K562 (cell line): ENCODE measurements around the gene SYK. TPM values are rescaled to one million over a fixed set of nuclear protein-coding genes. Genes with fewer than 3 reads are reported as not detected.

Experiments used
- BCOR ChIP-seq: fragments of 450-650 bp; IDR thresholded peaks from 2 replicates; pipeline ENCODE4 v1.6.1; 2016
- CAMTA2 ChIP-seq: fragments of 250-450 bp; sonication (Bioruptor Pico); conservative IDR thresholded peaks from 2 replicates; pipeline ENCODE4 v1.5.1; 2022
- CBX2 ChIP-seq: fragments of 200-600 bp; sonication (generic); IDR thresholded peaks from one replicate; pipeline ENCODE4 v1.6.1; 2012; ENCODE audit warnings: mild to moderate bottlenecking, low read length, inconsistent platforms; ENCODE audit not compliant: insufficient read depth, poor library complexity, severe bottlenecking
- ILK ChIP-seq: fragments of 450-650 bp; IDR thresholded peaks from 2 replicates; pipeline ENCODE4 v1.6.1; 2016; ENCODE audit warnings: missing genetic modification characterization, low read depth, mild to moderate bottlenecking, missing compliant biosample characterization, moderate library complexity, borderline replicate concordance
- MCM7 ChIP-seq, 2 experiments: fragments of 450-650 bp; IDR thresholded peaks; 2 replicates each; pipeline ENCODE4 v1.6.1; 2016 to 2018
- REST ChIP-seq, 2 experiments: fragments of 450-650 bp; formaldehyde crosslinking in 1 of 2; IDR thresholded peaks; 2 replicates each; pipeline versions ENCODE4 v1.4.0 to v1.6.1; 2014 to 2020; ENCODE audit warnings: mild to moderate bottlenecking in 2 of 2, borderline replicate concordance in 1 of 2, low read depth in 1 of 2
- SMARCA5 ChIP-seq: fragments of 450-650 bp; IDR thresholded peaks from 2 replicates; pipeline ENCODE4 v1.6.1; 2016
- ZNF436 ChIP-seq: fragments of 250-450, 450-650 bp; sonication (Bioruptor Pico); formaldehyde crosslinking; IDR thresholded peaks from 2 replicates; pipeline ENCODE4 v1.7.0; 2020; ENCODE audit warnings: mild to moderate bottlenecking
- ZNF592 ChIP-seq: fragments of 450-650 bp; IDR thresholded peaks from 2 replicates; pipeline ENCODE4 v1.6.1; 2017; ENCODE audit warnings: antibody characterized with exemption, mild to moderate bottlenecking
- ZNF707 ChIP-seq: fragments of 250-450 bp; sonication (Bioruptor Pico); conservative IDR thresholded peaks from 2 replicates; pipeline ENCODE4 v1.8.0; 2022; ENCODE audit warnings: inconsistent platforms, mild to moderate bottlenecking, moderate library complexity
- polyA plus RNA-seq, 8 experiments: library from polyadenylated mRNA; depleted of rRNA in 4 of 8; stranded (reverse) in 5 of 8; unstranded in 3 of 8; fragments of >200 nt; fragmentation: Nextera tagmentation in 2 of 8; fragmentation: Illumina TruSeq in 1 of 8; extraction: Ambion mirVana in 2 of 8; extraction: Trizol in 1 of 8; gene quantifications; 2 replicates each; pipeline versions ENCODE4 v1.2.1 to v1.2.3, GENCODE V29; 2011 to 2014; ENCODE audit warnings: inconsistent platforms in 1 of 8, missing spikeins in 1 of 8
- total RNA-seq, 7 experiments: library from RNA; depleted of rRNA in 6 of 7; stranded (reverse); fragments of >200 nt in 6 of 7; fragmentation: Illumina TruSeq in 2 of 7; extraction: Trizol in 2 of 7; gene quantifications; 2 replicates each; pipeline versions ENCODE4 v1.2.1 to v1.2.3, GENCODE V29; 2011 to 2021; ENCODE audit warnings: low replicate concordance in 1 of 7

The SYK gene
- total and polyA plus RNA-seq, 9 of the 15 experiments (the other 6 are each of a cell fraction or from before 2014, with no cell fraction given): 3.9 to 32.7 (median 16.7) TPM

GRCh38 chr9:90816690-90817089 is 15.1 kb downstream of the SYK start (continued):
- TF ChIP-seq SMARCA5: no peak
- TF ChIP-seq CAMTA2 (CRISPR knock-in tag): no peak
- no peak for TF ChIP-seq ZNF707 (CRISPR knock-in tag)
- TF ChIP-seq ZNF592: no peak
- TF ChIP-seq REST (IDR thresholded peaks at IDR 0.05; ENCODE audit: borderline replicate concordance): no peak
- TF ChIP-seq REST (CRISPR knock-in tag; IDR thresholded peaks at IDR 0.05; ENCODE audit: low read depth): no peak
- no peak for TF ChIP-seq ZNF436 (CRISPR knock-in tag)
- TF ChIP-seq BCOR: peak; percentile 62; the same call in 1 of the 2 replicates
- no peak for TF ChIP-seq CBX2
- no peak for TF ChIP-seq ILK
- no peak for TF ChIP-seq MCM7 (IDR thresholded peaks at IDR 0.05)
- TF ChIP-seq, all 486 proteins: peak for 5
